Esophagus muscularis mucosa (tissue), 4 donors: ENCODE measurements around the gene LSMEM2. TPM values are rescaled to one million over a fixed set of nuclear protein-coding genes. Genes with fewer than 3 reads are reported as not detected.

Experiments used
- DNase-seq: peaks from one replicate; pipeline ENCODE4 v3.0.0-alpha.2; 2017; ENCODE audit errors: extremely low spot score
- H3K27ac ChIP-seq, 4 donors: fragments of 200-600 bp; sonication (generic); replicated peaks in 1 of 4; 1 replicate in 3 of 4; 2 replicates in 1 of 4; pipeline ENCODE4 v1.5.1; 2016 to 2019; ENCODE audit warnings: mild to moderate bottlenecking in 1 of 4
- H3K27me3 ChIP-seq, 4 donors: fragments of 200-600 bp; sonication (generic); one replicate each; pipeline versions ENCODE4 v1.5.1 to v1.6.0; 2016 to 2019
- H3K36me3 ChIP-seq, 4 donors: fragments of 200-600 bp; sonication (generic); one replicate each; pipeline ENCODE4 v1.5.1; 2016 to 2019
- H3K4me1 ChIP-seq, 4 donors: fragments of 200-600 bp; sonication (generic); one replicate each; pipeline ENCODE4 v1.5.1; 2016 to 2019
- H3K4me3 ChIP-seq, 4 donors: fragments of 200-600 bp; sonication (generic); 1 replicate in 2 of 4; 2 replicates in 2 of 4; pipeline ENCODE4 v1.5.1; 2016 to 2019; ENCODE audit warnings: mild to moderate bottlenecking in 4 of 4, moderate library complexity in 1 of 4
- H3K9me3 ChIP-seq, 4 donors: fragments of 200-600 bp; sonication (generic); 1 replicate in 3 of 4; 2 replicates in 1 of 4; pipeline ENCODE4 v1.5.1; 2016 to 2019
- EP300 ChIP-seq: sonication (generic); formaldehyde crosslinking; IDR thresholded peaks from one replicate; pipeline ENCODE4 v1.6.1; 2017; ENCODE audit warnings: antibody characterized with exemption
- POLR2A ChIP-seq: fragments of 450-650 bp; IDR thresholded peaks from one replicate; pipeline ENCODE4 v1.6.1; 2017; ENCODE audit warnings: antibody characterized with exemption, moderate library complexity, mild to moderate bottlenecking, low read depth
- POLR2AphosphoS5 ChIP-seq, 2 donors: sonication (generic); formaldehyde crosslinking; IDR thresholded peaks; one replicate each; pipeline ENCODE4 v1.6.1; 2017; ENCODE audit warnings: antibody characterized with exemption in 2 of 2
- whole genome bisulfite sequencing: methylation state at CpG from one replicate; pipeline ENCODE4 v1.1.5; 2018; 5-methylcytosine and 5-hydroxymethylcytosine counted together
- intact Hi-C: fragments of 100-400 bp; cut with DNase I; formaldehyde crosslinking; loops from one replicate; pipeline ENCODE4 v1.15.1; 2023
- total RNA-seq, 4 donors: library from RNA; depleted of rRNA; stranded (reverse); fragments of >200 nt; gene quantifications; one replicate each; pipeline versions ENCODE4 v1.1.0 to v1.2.1, GENCODE V29; 2016
- TF ChIP-seq, protein P1 (sequence below), 3 experiments: fragments of 200-600 bp in 2 of 3; fragments of 450-650 bp in 1 of 3; sonication (generic) in 2 of 3; IDR thresholded peaks; one replicate each; pipeline ENCODE4 v1.5.1; 2017 to 2019; ENCODE audit warnings: antibody characterized with exemption in 3 of 3, mild to moderate bottlenecking in 2 of 3, moderate library complexity in 1 of 3

The LSMEM2 gene
- total RNA-seq, 4 donors from 2014 or later: not detected

DNA sequence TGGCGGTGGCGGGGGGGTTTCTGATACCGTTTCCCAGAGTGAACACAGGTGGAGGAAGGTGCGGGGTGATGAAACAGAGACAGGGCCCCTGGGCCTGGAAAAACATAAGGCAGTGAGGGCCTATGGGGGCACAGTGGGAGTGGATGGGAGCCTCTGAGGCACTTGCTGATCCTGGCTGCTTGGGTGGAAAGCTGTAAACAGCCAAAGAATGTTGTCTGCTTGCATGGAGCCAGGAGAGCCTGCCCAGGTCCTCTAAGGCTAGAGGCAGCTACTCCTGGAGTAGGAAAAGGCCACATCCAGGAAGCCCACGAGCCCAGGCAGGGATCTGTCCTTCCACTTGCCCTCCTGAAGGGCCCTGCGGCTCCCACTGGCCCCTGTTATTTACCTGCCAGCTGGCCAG, 12.9 kb upstream of the LSMEM2 start:
- H3K27me3 ChIP-seq: no peaks in the 10 kb centered on the region
- H3K27ac ChIP-seq: peak overlapping the region; percentile 93 to 100 (median 96)
- H3K4me1 ChIP-seq: peaks cover 60 to 92% (median 85%) of the 10 kb centered on the region in 4 donors
- H3K9me3 ChIP-seq: no peaks in the 10 kb centered on the region
- 83% methylated on average over 4 of the region's 6 CpGs for WGBS
- no peaks in the 10 kb centered on the region for H3K36me3 ChIP-seq
- no peak for DNase-seq
- TF ChIP-seq POLR2AphosphoS5 (IDR thresholded peaks at IDR 0.05) (no peak), EP300 (no peak), POLR2A (no peak)
- TF ChIP-seq, protein P1, sequence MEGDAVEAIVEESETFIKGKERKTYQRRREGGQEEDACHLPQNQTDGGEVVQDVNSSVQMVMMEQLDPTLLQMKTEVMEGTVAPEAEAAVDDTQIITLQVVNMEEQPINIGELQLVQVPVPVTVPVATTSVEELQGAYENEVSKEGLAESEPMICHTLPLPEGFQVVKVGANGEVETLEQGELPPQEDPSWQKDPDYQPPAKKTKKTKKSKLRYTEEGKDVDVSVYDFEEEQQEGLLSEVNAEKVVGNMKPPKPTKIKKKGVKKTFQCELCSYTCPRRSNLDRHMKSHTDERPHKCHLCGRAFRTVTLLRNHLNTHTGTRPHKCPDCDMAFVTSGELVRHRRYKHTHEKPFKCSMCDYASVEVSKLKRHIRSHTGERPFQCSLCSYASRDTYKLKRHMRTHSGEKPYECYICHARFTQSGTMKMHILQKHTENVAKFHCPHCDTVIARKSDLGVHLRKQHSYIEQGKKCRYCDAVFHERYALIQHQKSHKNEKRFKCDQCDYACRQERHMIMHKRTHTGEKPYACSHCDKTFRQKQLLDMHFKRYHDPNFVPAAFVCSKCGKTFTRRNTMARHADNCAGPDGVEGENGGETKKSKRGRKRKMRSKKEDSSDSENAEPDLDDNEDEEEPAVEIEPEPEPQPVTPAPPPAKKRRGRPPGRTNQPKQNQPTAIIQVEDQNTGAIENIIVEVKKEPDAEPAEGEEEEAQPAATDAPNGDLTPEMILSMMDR (IDR thresholded peaks at IDR 0.05): no peak
- peak overlapping the region; percentile 55 to 74 (median 63) for H3K4me3 ChIP-seq
- intact Hi-C loops: no loop called here

DNA sequence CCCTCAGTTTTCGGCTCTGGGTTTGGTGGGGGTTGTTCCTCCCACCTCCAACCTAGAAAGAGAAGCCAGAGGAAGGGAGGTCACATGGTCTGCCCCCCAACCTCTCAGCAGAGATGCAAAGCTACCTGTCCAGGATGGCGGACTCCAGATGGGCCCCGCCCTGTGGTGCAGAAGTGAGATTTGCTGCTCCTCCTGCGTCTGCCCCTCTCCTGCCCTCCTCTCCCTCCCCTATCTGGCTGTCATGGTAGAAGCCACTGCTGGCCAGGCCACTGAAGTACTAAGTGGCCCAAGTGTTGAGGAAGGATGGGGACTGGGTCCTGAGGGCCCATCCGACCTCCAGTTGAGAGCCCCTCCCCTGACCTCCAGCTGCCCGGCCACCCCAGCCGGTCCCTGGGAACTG, 12.1 kb upstream of the LSMEM2 start:
- no peaks in the 10 kb centered on the region for H3K27me3 ChIP-seq
- H3K4me3 ChIP-seq: peak overlapping the region; percentile 55 to 74 (median 63)
- no peaks in the 10 kb centered on the region for H3K9me3 ChIP-seq
- peak overlapping the region; percentile 93 to 100 (median 96) for H3K27ac ChIP-seq
- intact Hi-C loops: no loop called here
- H3K36me3 ChIP-seq: no peaks in the 10 kb centered on the region
- 87% methylated on average over 3 of the region's 7 CpGs for WGBS
- no peak for DNase-seq
- TF ChIP-seq, protein P1 (IDR thresholded peaks at IDR 0.05): no peak
- no peak for TF ChIP-seq POLR2AphosphoS5 (IDR thresholded peaks at IDR 0.05)
- peaks cover 54 to 92% (median 77%) of the 10 kb centered on the region in 4 donors for H3K4me1 ChIP-seq

DNA sequence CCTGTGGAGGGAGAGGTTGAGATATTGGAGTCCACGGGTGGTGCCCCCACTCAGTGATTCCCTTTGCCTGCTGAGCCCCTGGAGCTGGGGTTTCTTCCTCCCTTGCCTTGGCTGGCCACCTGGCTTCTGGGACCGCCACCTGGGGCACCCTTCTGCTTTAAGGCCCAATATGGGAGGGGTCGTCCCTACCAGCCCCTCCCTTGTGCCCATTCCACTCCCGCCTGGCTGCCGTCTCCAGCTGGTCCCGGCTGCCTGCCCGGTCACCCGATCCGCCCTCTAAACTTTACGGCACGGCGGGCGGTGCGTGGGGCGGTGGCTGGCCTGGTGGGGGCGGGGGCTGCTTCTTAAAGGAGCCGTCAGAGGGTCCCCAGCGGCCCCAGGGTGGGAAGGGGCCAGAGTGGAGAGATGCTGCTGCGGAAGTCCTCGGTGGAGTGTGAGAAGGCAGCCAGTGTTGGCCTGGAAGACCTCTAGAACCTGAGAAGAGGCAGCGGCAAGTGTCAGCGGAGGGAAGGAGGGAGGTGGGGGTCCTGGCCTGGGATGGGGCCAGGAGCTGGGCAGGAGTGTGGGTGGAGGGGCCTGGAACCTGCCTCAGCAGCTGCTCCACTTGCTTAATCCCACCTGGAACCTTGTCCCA, 11.5 kb upstream of the LSMEM2 start:
- no peaks in the 10 kb centered on the region for H3K27me3 ChIP-seq
- 10% methylated on average over 14 of the region's 22 CpGs for WGBS
- H3K4me1 ChIP-seq: peaks cover 54 to 93% (median 76%) of the 10 kb centered on the region in 4 donors
- no peaks in the 10 kb centered on the region for H3K9me3 ChIP-seq
- no peaks in the 10 kb centered on the region for H3K36me3 ChIP-seq
- DNase-seq: no peak
- H3K4me3 ChIP-seq: peak overlapping the region; percentile 55 to 74 (median 63)
- TF ChIP-seq, protein P1 (IDR thresholded peaks at IDR 0.05): no peak
- TF ChIP-seq POLR2A (peak; percentile 72), EP300 (no peak), POLR2AphosphoS5 (IDR thresholded peaks at IDR 0.05) (peak; percentile 84 to 97)
- peak overlapping the region; percentile 93 to 100 (median 96) for H3K27ac ChIP-seq
- intact Hi-C loops: no loop called here

DNA sequence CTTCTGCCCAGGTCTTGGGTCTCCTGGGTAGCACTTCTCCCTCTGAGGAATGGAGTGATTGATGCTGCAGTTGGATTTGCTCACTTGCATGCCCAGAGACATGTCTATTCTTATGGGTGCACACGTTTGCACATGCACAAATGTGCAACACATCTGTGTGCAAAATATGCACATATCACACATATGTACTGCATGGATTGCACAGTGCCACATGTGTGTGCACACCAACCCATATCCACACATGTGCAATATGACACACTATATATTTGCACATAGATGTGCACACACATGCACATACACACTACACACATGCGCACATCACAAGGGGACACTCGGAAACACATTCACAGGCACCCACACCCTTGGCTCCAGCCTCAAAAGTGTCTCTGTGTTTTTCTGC, 10.6 kb upstream of the LSMEM2 start:
- peak overlapping the region; percentile 55 to 74 (median 63) for H3K4me3 ChIP-seq
- WGBS: 43% methylated on average over 3 of the region's 3 CpGs
- peaks cover 0 to 2% (median 0%) of the 10 kb centered on the region in 4 donors for H3K27me3 ChIP-seq
- H3K9me3 ChIP-seq: no peaks in the 10 kb centered on the region
- no peak for DNase-seq
- H3K27ac ChIP-seq: peak overlapping the region; percentile 93 to 100 (median 96)
- intact Hi-C loops: no loop called here
- H3K36me3 ChIP-seq: no peaks in the 10 kb centered on the region
- peaks cover 61 to 93% (median 78%) of the 10 kb centered on the region in 4 donors for H3K4me1 ChIP-seq
- no peak for TF ChIP-seq EP300
- no peak for TF ChIP-seq POLR2AphosphoS5 (IDR thresholded peaks at IDR 0.05)

DNA sequence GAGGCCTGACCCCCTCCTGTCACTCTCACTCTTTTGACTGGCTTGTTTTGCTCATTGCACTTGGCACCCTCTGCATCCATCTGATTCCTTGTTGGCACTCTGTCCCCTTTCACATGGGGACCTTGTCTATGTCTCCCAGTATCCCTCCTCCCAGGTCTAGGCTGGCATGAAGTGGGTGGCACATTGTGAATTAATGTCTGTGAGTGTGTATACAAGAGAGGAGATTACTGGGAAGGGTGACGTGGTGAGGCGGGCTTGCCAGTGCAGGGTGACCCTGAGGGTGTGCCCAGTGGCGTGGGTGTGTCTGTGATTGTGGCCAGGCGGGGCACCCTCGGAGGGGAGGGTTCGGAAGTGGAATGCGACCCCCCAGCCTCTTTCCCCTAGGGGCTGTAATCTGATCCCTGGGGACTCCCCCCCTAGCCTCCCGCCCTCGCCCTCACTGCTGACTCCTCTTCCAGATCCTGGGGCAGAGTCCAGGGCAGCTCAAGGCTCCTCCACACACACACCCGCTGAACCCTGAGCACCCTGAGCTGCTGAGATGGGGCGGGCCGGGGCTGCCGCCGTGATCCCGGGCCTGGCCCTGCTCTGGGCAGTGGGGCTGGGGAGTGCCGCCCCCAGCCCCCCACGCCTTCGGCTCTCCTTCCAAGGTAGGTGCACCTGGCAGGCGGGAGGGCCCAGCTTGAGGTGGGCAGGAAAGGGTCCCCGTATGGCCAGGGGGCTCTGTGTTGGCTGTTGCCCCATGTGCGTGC, 10.0 kb upstream of the LSMEM2 start, which contains the start of gene SEMA3B:
Gene SEMA3B, plus strand, starts transcription at position 445 of the 749 bp plus-strand sequence. Its CDS starts 94 bp downstream, at position 539.
- intact Hi-C loops: no loop called here
- Histone ChIP-seq H3K4me1 (peaks cover 63 to 93% (median 78%) of the 10 kb centered on the region in 4 donors), H3K27me3 (peaks cover 0 to 8% (median 0%) of the 10 kb centered on the region in 4 donors), H3K9me3 (no peaks in the 10 kb centered on the region), H3K27ac (peak within 1 kb of the TSS; percentile 93 to 100 (median 96)), H3K36me3 (peaks cover 0 to 4% (median 0%) of the 10 kb centered on the region in 4 donors), H3K4me3 (peak within 1 kb of the TSS; percentile 55 to 74 (median 63))
- TF ChIP-seq POLR2AphosphoS5 (IDR thresholded peaks at IDR 0.05) (peak; percentile 8 to 71), POLR2A (no peak)
- DNase-seq: no peak
- 35% methylated on average over 18 of the region's 21 CpGs for WGBS
